HL-60 (cell line): ENCODE measurements around the gene BMP7.

Source experiments
- CTCF ChIP-seq: IDR thresholded peaks from one replicate; pipeline ENCODE4 v1.5.1; 2011; ENCODE audit warnings: low read length, control low read depth, inconsistent platforms; ENCODE audit not compliant: insufficient read depth
- POLR2AphosphoS5 ChIP-seq: IDR thresholded peaks from 2 replicates; pipeline ENCODE4 v1.6.1; 2012; ENCODE audit warnings: low read depth
- SPI1 ChIP-seq: IDR thresholded peaks from 2 replicates; pipeline ENCODE4 v1.6.1; 2012; ENCODE audit warnings: low read depth, mild to moderate bottlenecking, borderline replicate concordance

- TF ChIP-seq CTCF (no peak), SPI1 (no peak), POLR2AphosphoS5 (no peak)
These were observed 123.8 kb downstream of the BMP7 start for GRCh38 chr20:57142667-57143066.
